HepG2 (cell line): ENCODE data around the gene ANO9.

Experiments used
- ATF2 ChIP-seq: sonication (generic); formaldehyde crosslinking; IDR thresholded peaks from 2 replicates; pipeline ENCODE4 v1.4.0; 2020; ENCODE audit warnings: missing genetic modification reagents
- CBX2 ChIP-seq, 2 experiments: fragments of 200-600 bp in 1 of 2; sonication (generic); formaldehyde crosslinking in 1 of 2; IDR thresholded peaks; 2 replicates each; pipeline versions ENCODE4 v1.7.0 to v1.8.1; 2018 to 2022; ENCODE audit warnings: low read depth in 2 of 2, low read length in 1 of 2, mild to moderate bottlenecking in 1 of 2, missing genetic modification reagents in 1 of 2
- CREB1 ChIP-seq, 2 experiments: fragments of 450-650 bp in 1 of 2; IDR thresholded peaks; 2 replicates each; pipeline ENCODE4 v1.6.1; 2016 to 2017; ENCODE audit warnings: control low read depth in 1 of 2, mild to moderate bottlenecking in 1 of 2, missing compliant biosample characterization in 1 of 2, missing genetic modification characterization in 1 of 2
- GABPA ChIP-seq, 2 experiments: IDR thresholded peaks; 2 replicates each; pipeline ENCODE4 v1.6.1; 2011 to 2016; ENCODE audit warnings: low read depth in 2 of 2, low read length in 1 of 2, missing biosample characterization in 1 of 2, missing genetic modification characterization in 1 of 2
- MTA3 ChIP-seq: sonication (generic); formaldehyde crosslinking; IDR thresholded peaks from 2 replicates; pipeline ENCODE4 v1.4.0; 2020; ENCODE audit warnings: missing genetic modification reagents
- TCF7L2 ChIP-seq: IDR thresholded peaks from 2 replicates; pipeline ENCODE4 v1.6.1; 2011; ENCODE audit warnings: mild to moderate bottlenecking, low read depth, low read length, moderate library complexity
- TMF1 ChIP-seq: sonication (generic); formaldehyde crosslinking; IDR thresholded peaks from 2 replicates; pipeline ENCODE4 v1.8.1; 2022; ENCODE audit warnings: low read depth, missing genetic modification reagents

- TF ChIP-seq TMF1 (CRISPR knock-in tag) (no peak), CREB1 (IDR thresholded peaks at IDR 0.05) (no peak), CREB1 (CRISPR knock-in tag; IDR thresholded peaks at IDR 0.05) (no peak), TCF7L2 (no peak), ATF2 (CRISPR knock-in tag) (no peak), CBX2 (IDR thresholded peaks at IDR 0.05; ENCODE audit: low read depth, low read length) (no peak), CBX2 (CRISPR knock-in tag; IDR thresholded peaks at IDR 0.05; ENCODE audit: low read depth) (no peak), GABPA (IDR thresholded peaks at IDR 0.05; ENCODE audit: low read depth, low read length) (no peak), GABPA (CRISPR knock-in tag; IDR thresholded peaks at IDR 0.05; ENCODE audit: low read depth) (no peak), MTA3 (CRISPR knock-in tag) (no peak)
Measured at GRCh38 chr11:384511-384910, 57.3 kb downstream of the ANO9 start.
